ENCODE data around the gene POLD2. TPM values are rescaled to one million over a fixed set of nuclear protein-coding genes. Genes with fewer than 3 reads are reported as not detected.

POLD2 gene
- total RNA-seq, 1 donor from 2014 or later, result 44.6 TPM

DNA sequence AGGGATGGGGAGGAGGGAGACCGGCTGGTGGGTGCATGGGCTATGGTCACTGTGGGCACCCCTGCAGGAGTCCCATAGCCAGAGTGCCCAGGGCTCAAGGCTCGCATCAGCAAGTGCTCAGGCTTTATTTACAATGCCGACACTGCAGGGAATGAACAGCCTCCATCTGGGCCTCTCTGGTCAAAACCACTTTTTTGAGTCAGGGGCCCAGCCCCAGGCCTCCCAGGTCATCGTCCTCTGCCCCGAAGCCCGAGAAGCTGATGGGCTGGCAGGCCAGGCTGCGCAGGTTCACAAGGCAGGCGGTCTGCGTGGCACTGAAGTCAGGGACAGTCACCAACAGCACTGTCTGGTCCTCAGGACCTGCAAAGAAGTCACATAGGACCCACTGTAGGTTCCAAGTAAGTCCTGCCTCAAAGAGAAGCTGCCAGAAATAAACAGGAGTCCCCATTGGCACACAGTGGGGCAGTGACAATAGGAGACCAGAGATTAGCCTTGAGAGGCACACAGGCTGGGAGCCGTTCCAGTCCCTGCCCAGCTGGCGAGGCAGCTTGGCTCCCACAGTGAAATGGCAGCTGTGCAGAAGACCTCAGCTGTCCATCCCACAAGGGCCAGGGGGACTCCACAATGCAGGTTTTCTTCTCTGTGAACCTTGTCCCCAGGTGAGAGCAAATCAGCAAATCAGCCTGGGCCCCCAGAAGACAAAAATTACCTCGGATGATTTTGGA lies 8.6 kb downstream of the POLD2 start:
- no peak for DNase-seq (ENCODE audit: extremely low read depth, low read depth, low spot score)

- DNase-seq (ENCODE audit: extremely low read depth, low read depth, low spot score), result no peak
Observed at GRCh38 chr7:44113764-44114354, 9.5 kb downstream of the POLD2 start.

- DNase-seq (ENCODE audit: extremely low read depth, low read depth, low spot score), result no peak
Observed at GRCh38 chr7:44112997-44113763, 10.2 kb downstream of the POLD2 start.

GRCh38 chr7:44112231-44112996 lies 10.9 kb downstream of the POLD2 start:
- no peak for DNase-seq (ENCODE audit: extremely low read depth, low read depth, low spot score)

DNA sequence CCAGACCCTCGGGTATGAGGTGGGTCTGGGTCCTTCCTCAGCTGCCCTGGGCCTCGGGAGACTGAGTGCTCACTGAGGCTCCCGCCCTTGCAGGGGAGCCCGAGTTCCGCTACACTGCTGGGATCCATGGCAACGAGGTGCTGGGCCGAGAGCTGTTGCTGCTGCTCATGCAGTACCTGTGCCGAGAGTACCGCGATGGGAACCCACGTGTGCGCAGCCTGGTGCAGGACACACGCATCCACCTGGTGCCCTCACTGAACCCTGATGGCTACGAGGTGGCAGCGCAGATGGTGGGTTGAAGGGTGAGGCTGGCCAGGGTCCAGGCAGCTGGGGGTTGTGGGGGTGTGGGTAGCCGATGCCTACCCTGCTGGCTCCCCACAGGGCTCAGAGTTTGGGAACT lies 11.6 kb downstream of the POLD2 start:
- DNase-seq (ENCODE audit: extremely low read depth, low read depth, low spot score), result no peak

DNA sequence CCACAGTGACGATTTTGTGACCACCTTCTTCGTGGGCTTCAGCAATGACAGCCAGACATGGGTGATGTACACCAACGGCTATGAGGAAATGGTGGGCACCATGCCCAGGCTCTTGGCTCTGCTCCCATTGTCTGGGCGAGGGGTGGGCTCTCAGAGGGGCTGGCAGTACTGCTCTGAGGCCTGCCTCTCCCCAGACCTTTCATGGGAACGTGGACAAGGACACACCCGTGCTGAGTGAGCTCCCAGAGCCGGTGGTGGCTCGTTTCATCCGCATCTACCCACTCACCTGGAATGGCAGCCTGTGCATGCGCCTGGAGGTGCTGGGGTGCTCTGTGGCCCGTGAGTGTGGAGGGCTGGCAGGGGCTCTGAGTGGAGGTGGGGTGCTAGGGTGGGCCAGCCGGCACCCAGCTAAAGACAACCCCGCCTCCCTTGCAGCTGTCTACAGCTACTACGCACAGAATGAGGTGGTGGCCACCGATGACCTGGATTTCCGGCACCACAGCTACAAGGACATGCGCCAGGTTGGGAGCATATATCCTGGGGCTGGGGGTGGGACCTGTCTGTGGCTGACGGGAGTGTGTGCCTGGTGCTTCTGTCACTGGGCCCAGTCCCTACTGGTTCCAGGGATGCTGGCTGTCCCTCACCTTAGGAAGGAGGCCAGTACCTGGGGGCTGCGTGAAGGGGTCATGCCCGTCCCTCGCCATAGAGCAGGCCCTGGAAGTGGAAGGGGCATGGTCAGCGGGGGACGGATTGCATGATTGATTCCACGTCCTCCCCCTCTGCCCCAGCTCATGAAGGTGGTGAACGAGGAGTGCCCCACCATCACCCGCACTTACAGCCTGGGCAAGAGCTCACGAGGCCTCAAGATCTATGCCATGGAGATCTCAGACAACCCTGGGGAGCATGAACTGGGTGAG lies 12.4 kb downstream of the POLD2 start:
- DNase-seq (ENCODE audit: extremely low read depth, low read depth, low spot score), result no peak

DNA sequence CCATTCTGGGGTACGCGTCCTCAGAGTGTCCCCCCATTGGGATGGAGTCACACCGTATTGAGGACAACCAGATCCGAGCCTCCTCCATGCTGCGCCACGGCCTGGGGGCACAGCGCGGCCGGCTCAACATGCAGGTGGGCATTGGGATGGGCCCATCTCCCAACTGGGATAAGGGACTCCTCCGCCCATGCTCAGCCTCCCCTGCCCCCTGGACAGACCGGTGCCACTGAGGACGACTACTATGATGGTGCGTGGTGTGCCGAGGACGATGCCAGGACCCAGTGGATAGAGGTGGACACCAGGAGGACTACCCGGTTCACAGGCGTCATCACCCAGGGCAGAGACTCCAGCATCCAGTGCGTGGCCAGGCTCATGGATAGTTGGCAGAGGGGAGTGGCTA lies 13.4 kb downstream of the POLD2 start:
- DNase-seq (ENCODE audit: extremely low read depth, low read depth, low spot score), result no peak

- DNase-seq (ENCODE audit: extremely low read depth, low read depth, low spot score), result no peak
Observed at GRCh38 chr7:44108768-44109750, 14.3 kb downstream of the POLD2 start.

DNA sequence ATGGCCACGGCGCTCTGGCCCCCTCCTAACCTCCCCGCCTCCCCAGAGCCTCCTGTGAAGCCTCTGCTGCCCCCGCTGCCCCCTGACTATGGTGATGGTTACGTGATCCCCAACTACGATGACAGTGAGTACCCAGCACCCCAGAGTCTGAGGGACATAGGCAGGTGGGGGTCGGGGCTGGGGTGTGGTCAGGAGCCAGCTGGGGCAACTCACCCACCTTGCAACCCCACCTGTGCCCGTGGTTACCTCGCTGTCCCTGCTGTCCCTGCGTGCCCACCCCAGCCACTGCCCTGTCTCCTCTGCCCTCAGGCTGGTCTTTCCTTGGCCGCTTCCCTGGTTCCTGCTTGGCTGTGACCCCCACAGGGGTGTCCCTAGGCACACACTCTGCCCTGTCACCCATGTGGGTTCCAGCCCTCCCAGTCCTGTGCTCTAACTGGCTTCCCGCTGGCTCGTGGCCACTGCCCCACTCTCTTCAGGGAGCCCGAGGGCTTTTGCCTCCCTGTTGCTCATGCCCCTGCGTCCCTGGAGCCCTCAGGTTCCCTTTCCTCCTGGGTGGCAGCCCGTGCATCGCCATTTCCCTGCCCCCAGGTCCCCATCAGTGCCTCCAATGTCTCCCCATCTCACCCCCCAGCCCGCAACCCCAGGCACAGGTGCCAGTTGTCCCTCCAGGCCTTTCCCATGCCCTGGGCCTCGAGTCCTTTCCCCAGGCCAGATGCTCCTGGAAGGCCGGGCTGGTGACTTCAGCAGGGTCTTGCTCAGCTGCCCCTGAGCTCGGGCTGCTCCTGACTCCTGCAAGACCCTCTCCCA lies 15.2 kb downstream of the POLD2 start:
- no peak for DNase-seq (ENCODE audit: extremely low read depth, low read depth, low spot score)

DNA sequence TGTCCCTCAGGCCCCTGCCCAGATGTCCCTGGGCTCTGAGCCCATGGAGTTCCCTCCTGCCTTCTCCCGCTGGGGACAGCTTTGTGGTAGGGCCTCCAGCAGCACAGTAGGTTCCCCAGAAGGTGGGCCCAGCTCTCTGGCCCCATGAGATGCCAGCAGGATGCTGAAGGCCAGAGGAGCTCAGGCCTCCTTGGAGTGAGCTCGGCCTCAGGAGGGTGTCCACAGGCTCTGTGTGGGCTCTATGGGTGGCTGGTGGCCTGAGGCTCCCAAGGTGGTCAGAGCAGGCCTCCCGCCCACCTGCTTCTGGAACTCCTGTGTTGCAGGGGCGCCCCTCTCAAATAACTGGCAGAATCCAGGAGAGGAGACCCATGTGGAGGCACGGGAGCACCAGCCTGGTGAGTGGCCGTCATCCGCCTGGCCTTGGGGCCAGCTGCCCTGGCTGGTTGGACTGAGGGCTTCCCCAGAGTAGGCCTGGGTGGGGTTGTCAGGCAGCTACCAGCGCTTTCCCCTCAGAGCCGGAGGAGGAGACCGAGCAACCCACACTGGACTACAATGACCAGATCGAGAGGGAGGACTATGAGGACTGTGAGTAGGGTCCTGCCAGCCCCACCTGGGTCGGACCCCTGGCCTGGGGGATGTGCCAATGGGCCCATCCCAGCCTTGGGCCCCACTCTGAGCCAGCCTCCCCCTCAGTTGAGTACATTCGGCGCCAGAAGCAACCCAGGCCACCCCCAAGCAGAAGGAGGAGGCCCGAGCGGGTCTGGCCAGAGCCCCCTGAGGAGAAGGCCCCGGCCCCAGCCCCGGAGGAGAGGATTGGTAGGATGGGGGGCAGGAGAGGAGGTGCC lies 16.0 kb downstream of the POLD2 start:
- no peak for DNase-seq (ENCODE audit: extremely low read depth, low read depth, low spot score)

DNA sequence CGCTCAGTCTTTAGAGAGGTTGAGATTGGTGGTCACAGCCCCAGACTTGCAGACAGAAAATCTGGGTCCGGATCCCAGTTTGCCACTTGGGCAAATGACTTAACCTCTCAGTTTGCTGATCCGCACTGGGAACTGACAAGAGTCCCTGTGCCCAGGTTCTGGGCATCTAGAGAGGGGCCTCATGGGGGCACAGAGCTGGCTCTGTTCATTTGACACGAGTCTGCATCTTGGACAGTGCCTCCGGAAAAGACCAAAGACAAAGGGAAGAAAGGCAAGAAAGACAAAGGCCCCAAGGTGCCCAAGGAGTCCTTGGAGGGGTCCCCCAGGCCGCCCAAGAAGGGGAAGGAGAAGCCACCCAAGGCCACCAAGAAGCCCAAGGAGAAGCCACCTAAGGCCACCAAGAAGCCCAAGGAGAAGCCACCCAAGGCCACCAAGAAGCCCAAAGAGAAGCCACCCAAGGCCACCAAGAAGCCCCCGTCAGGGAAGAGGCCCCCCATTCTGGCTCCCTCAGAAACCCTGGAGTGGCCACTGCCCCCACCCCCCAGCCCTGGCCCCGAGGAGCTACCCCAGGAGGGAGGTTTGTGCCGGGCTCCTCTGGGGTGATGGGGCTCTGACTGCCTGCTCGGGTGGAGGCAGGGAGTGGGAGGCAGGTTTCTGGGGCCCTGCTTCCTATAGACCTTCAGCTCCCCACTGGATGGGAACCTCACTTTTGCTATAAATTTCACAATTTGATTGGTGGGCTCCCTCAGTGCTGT lies 16.9 kb downstream of the POLD2 start:
- DNase-seq (ENCODE audit: extremely low read depth, low read depth, low spot score), result no peak

- no peak for DNase-seq (ENCODE audit: extremely low read depth, low read depth, low spot score)
Observed at GRCh38 chr7:44105832-44106231, 17.5 kb downstream of the POLD2 start.

DNA sequence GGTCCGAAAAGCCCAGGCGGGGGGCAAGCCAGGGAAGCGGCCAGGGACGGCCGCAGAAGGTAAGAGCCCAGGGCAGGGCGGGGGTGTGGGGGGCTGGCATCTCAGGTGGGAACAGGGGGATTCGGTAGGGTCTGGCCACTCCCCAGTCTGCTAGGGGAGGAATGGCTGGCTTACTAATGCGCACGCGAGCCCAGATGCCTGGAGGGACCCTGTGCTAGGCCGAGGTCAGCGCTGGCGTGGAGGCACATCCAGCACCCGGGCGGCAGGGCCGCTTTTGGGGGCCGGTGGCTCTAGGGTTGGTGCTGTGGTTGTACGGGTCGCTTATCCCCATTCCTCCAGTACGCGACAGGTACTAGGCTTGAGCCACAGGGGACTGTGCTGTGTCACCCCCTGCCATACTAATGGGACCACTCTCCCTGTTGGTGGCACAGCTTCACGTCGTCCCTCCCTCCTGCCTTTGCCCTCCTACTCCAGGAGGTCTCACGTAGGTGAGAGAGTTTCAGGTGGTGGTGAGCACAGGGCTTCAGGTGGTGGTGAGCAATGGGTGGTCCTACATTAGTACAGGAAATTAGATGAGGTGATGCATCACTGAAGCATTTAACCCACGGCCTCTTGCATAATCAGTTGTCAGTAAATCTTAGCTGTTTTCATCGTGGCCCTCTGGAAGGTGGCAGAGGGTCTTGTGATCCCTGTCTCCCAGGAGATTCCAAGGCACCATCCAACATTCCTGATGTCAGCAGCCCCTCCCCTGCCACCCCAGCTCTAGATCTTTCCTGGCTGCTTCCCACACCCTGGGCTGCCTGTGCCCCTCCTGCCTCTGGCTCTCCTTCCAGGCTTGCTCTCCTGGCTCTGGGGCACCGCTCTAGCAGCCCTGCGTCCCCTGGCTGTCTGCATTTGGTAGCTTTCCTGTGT lies 18.2 kb downstream of the POLD2 start:
- no peak for DNase-seq (ENCODE audit: extremely low read depth, low read depth, low spot score)

DNA sequence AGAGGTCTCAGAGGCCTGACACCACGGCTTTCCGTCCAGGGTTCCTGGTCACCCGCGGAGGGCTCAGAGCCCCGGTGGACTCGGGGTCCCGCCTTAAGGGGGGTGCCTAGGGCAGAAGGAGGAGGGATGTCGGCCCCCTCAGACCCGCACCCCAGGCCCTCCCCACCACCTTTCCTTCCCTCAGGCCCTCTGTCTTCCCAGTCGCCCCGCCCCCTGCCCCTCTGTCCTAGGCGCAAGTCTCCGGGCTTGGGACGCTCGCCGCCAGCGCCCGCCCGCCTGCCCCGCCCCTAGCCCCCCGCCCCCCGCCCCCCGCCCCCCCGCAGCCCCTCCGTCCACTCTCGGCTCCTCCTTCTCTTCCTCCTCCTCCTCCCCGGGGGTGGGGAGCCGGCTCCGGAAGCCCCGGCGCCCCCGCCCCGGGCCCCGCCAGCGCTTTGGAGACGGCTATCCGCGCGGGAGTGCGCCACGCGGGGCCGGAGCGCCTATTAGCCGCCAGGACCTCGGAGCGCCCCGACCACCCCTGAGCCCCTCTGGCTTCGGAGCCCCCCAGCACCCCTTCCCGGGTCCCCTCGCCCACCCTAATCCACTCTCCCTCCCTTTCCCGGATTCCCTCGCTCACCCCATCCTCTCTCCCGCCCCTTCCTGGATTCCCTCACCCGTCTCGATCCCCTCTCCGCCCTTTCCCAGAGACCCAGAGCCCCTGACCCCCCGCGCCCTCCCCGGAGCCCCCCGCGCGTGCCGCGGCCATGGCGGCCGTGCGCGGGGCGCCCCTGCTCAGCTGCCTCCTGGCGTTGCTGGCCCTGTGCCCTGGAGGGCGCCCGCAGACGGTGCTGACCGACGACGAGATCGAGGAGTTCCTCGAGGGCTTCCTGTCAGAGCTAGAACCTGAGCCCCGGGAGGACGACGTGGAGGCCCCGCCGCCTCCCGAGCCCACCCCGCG lies 19.2 kb downstream of the POLD2 start, which contains the start of gene AEBP1:
Gene AEBP1, plus strand, starts transcription at position 423 of the 937 bp plus-strand sequence. Its CDS starts 321 bp downstream, at position 744.
- no peak for DNase-seq (ENCODE audit: extremely low read depth, low read depth, low spot score)

Measured in glomerular endothelial cell (primary cell).